HG02642 (cell line): ENCODE results near the gene FGD3.
"Not testable (repeated sequence)": the region's sequence is repeated elsewhere in the genome, so short reads cannot be mapped to it uniquely, and the experiment has no call there.

ENCODE experiments used
- ATAC-seq: cut with Tn5 transposase; IDR thresholded peaks from one replicate; pipeline ENCODE4 v1.9.1; 2021; ENCODE audit warnings: mild to moderate bottlenecking; ENCODE audit not compliant: unreplicated experiment, poor library complexity

The FGD3 gene

DNA sequence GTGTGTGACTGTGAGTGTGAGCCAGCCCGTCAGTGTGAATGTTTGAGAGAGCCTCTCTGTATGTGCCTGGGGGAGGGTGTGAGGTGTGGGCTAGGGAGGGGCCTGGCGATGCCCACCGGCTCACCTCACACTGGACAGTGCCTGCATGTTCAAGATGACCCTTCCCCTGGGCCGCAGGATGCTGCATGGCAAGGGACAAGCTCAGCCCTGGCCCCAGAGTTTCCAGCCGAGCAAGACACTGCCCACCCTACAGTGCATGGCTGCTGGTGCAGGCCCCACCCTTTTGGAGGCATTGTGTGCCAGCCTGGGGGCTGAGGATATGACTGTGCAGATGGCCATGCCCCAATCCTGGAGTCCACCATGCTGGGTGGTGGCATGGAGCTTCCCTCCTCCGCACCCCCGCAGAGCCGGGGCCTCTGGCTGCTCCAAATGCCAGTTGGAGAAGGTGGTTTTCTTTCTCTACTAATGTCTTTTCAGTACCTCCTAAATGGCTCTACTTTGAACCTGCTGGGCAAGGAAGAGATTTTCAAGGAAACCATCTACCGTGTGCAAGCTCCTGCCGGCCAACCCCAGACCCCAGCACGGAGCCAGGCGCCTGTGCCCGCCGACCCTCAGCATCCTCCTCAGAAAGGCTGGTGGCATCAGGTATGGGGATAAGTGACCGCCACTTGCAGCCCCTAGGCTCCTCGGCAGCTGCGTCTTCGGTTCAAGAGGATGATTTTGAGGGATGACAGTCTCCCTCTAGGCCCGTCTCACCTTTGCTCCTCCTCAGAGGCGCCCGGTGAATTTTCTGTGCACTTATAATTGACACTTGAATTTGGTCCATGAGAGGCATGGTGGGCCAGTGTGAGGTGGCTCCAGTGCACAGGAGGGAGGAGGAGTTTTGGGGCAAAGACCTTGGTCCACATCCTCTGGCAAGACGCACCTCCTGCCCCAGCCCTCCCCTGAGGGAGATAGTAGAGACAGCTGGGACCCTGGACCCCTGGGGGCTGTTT is 27.7 kb downstream of the FGD3 start:
- ATAC-seq = no peak

DNA sequence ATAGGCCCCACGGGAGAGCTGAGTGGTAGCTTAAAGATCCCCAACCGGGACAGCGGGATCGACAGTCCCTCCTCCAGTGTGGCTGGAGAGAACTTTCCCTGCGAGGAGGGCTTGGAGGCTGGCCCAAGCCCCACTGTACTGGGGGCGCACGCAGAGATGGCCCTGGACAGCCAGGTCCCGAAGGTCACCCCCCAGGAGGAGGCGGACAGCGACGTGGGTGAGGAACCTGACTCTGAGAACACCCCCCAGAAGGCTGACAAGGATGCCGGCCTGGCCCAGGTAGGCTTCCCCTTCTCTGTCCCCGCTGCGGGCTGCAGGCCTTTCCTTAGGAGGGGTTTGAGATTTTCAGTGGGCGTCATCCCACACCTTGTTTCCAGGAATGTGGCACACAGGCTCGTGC is 29.1 kb downstream of the FGD3 start:
- ATAC-seq = no peak

DNA sequence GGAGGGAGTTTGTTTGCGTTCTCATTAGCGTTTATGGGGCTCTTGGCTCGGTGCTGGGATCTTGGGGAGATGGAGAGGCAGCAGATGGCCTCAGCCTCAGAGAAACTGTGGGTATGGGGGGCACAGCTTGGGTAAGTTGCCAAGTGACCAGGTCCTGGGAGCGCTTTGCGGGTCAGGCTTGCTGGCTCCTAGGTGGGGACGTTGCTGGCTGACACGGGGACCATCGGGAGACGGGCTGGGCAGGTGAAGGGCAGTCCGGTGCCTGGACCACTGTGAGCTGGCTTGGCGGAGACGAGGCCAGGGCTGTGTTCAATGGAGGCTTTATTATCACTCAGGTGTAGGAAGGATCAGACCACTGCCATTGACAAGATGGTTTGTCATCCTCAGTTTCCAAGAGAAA is 30.0 kb downstream of the FGD3 start:
- no peak for ATAC-seq

DNA sequence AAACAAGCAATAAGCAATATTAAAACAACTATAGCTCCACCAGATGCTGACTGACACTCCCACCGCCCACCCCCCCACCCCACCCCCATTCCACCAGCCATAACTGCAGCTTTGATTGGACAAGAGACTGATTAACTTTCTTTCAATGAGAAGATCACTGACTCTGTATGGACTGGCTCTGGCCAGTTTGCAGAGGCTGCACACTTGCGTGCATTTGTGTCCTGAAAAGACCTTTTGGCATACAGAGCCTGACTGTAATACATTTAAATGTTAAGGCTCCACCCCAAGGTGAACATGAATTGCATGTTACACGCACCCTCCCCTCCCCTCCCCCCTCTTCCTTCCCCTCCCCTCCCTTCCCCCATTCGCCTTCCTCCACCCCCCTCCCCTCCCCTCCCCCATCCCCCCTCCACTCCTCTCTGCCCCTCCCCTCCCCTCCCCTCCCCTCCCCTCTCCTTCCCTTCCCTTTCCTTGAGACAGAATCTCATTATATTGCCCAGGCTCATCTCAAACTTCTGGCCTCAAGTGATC is 31.1 kb downstream of the FGD3 start:
- ATAC-seq = no peak

DNA sequence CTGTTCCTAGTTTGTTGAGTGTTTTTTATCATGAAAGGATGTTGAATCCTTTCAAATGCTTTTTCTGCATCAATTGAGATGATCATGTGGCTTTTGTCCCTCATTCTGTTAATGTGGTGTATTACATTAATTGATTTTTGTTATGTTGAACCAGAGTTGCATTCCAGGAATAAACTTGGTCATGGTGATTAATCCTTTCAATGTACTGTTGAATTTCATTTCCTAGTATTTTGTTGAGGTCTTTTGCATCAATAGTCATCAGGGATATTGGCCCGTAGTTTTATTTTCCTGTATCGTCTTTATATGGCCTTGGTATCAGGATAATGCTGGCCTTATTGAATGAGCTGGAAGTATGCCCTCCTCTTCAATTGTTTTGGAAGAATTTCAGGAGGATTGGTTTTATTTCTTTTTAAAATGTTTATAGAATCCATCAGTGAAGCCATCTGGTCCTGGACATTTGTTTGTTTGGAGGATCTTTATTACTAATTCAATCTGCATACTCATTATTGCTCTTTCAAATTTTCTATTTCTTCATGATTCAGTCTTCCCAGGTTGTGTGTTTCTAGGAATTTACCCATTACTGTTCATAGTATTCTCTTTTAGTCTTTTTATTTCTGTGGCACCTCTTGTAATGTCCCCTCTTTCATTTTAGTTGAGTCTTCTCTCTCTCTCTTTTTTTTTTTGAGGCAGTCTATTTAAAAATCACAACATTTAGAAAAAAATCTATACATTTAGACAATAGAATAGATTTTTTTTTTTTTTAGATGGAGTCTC is 32.1 kb downstream of the FGD3 start:
- no peak for ATAC-seq

DNA sequence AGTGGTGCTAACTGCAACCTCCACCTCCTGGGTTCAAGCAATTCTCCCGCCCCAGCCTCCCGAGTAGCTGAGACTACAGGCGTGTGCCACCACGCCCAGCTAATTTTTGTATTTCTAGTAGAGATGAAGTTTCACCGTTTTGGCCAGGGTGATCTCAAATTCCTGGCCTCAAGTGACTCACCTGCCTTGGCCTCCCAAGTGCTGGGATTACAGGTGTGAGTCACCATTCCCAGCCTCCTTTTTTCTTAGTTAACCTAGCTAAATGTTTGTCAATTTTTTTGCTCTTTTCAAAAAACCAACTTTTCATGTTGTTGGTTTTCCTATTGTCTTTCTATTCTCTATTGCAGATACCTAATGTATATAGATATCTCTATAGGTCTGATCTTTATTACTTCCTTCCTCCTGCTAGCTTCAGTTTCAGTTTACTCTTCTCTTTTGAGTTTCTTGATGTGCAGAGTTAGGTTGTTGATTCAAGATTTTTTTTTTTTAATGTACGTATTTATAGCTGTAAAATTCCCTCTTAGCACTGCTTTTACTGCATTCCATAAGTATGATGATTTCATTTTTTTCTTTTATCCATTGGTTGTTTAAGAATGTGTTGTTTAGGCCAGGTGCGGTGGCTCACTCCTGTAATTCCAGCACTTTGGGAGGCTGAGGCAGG is 32.9 kb downstream of the FGD3 start:
- no peak for ATAC-seq

DNA sequence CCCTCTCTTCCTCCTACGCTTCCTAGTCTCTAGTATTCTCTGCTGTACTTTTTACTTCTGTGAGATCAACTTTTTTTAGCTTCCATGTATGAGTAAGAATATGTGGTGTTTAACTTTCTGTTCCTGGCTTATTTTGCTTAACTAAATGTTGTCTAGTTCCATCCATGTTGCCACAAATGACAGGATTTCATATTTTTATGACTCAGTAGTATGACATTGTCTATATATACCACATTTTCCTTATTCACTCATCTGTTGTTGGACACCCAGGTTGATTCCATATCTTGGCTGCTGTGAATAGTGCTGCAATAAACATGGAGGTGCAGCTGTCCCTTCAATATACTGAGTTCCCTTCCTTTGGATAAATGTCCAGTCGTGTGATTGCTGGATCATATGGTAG is 34.8 kb downstream of the FGD3 start:
- ATAC-seq = no peak

DNA sequence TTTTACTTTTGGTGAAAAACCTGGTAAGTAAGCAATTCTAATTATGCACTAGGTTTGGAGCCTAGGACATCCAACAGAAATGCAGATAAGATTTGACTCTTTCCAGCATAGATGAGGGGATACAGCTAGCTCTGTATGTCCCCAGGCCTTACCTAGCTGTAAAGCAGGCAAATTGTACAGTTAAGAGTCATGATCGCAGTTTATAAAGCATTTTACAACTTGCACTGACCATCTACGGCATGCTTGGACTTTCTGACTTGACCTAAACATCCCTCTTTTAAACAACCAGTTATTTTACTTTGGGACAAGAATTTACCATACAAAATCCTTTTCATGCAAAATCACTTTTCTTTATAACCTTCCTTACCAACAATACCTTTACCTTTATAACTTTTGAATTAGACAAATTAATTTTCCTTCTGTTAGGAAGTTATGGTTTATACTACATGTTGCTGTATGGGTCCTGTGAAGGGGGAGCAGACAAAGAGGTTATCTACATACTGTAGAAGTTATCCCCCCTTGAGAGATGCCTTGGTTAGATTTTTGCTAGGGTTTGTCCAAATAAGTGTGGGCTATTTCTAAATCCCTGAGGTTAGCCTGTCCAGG is 36.8 kb downstream of the FGD3 start:
- no peak for ATAC-seq

DNA sequence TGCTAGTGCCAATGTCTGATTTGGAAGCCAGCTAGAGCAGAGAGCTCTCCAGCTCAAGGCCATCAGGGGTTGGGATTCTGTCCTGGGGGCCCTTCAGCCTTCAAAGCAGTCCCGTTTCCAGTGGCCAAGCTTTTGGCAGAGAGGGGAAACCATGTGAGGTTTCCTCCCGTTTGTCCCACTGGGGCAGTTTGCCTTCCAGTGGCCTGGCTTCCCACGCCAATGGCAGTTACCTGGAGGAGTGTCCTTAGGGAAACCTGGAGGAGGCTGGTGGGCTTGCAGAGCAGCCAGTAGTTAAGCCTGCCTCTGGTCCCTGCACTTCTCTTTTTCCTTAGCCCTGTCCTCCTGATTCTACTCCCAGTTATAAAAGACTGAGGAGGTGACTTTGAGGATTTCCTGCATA is 37.7 kb downstream of the FGD3 start:
- ATAC-seq = no peak

DNA sequence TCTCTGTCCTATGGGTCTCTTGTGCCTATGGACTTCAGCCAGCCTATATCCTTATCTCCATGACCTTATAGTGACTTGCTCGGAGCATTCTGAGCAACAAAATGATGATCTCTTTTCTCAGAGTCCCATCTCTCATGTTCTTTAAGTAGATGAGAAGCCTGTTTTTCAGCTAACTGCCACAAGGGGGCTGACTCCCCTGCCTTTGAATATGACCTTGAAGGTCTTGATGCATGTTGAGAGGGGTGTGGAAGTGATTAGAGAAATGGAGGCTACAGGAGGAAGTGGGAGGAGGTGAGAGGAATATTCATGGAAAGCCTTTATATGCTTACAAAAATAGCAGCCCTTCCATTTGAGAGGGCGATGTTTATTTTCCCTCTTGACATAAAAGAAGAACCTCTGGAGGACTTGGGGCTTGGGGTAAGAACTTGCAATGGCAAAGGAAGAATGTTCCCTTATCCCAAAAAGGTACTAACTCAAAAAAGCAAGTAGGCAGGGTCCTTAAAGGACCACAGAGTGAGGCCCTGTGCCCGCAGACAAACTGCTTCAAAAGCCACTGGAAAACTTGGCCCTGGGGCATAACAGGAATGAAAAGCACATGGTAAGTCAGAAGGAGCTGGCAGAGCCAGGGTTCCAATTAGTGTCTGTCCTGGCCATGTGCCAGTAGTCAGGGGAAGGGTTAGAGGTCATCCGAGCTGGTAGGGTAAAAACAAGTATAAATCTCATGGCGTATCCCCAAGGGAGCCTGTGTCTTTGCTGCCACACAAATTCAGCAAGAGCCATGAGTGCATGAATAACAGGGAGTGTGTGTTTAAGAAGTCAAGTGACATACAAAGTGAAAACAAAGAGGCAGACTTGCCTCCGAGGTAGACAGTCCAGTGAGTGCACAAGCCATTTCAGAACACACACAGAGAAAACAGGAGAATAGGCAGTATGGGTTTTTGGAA is 39.1 kb downstream of the FGD3 start:
- no peak for ATAC-seq

DNA sequence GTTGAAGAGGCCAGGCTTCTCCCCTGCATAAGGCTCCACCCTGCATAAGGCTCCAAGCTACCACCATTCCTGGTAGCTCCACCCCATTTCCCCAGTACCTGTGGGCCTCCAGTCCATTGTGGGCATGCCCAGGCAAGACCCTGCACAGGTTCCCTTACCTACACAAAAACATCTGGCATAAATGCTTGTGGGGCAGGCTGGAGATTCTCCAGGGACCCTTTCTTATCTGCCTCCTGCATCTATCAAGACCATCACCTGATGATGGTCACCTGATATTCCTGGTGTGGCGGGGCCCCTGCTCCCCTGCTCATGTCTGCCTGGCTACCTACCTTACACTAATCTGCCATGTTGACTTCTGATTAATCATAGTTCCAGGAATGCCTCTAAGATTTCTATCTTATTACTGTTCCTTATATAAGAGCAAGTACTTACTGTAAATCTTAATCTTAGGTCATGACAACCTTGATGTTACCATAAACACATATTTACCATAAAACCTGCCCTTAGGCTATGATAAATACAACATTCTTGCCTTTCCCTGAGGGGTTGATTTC is 41.0 kb downstream of the FGD3 start:
- no peak for ATAC-seq

DNA sequence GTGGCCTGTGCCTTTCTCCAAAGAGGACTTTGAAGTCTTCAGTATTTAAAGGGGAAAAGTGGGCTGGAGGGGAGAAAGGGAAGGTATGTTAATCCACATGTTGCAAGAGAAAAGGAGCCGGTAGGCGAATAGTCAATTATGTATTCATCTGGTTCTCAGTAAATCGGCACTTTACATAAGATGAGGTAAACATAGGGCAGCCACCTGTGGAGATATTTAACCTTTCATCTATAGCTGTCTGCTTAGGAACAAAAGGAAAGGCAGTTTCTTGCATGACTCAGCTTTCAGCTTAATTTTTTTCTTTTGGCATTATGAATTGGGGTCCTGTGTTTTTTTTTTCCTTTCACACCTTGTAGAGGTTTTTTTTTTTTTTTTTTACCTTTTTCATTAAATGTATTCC is 42.2 kb downstream of the FGD3 start:
- ATAC-seq = no peak

DNA sequence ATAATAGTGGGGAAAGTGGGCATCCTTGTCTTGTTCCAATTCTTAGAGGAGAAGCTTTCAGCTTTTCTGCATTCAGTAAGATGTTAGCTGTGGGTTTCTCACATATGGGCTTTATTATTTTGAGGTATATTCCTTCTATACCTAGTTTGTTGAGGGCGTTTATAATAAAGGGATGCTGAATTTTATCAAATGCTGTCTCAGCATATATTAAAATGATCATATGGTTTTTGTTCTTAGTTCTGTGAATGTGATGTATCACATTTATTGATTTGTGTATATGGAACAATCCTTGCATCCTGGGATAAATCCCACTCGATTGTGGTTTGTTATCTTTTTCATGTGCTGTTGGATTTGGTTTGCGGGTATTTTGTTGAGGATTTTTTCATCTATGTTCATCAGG is 43.1 kb downstream of the FGD3 start:
- no peak for ATAC-seq

DNA sequence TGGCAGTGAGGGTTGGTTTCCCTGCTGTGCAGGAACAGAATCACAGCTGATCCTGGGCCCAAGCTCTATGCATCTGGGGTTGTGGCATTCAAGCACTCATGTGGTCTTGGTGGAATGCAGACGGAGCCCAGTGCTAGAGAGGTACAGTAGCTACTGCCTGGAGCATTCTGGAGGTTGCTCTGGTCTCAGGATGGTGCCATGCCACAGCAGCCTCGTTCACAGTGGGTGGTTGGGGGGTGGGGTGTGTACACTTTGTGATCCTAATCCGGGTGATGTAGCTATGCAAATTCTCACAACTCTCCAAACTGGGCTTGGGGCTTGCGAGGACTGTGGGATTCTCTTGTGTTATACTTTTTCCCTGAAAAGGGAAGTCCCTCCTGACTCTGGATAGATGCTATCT is 45.2 kb downstream of the FGD3 start:
- no peak for ATAC-seq

DNA sequence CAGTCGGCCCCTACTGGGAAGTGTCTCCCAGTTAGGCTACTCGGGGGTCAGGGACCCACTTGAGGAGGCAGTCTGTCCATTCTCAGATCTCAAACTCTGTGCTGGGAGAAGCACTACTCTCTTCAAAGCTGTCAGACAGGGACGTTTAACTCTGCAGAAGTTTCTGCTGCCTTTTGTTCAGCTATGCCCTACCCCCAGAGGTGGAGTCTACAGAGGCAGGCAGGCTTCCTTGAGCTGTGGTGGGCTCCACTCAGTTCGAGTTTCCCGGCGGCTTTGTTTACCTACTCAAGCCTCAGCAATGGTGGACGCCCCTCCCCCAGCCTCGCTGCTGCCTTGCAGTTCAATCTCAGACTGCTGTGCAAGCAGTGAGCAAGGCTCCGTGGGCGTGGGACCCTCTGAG is 51.5 kb downstream of the FGD3 start:
- ATAC-seq = not testable (repeated sequence)

DNA sequence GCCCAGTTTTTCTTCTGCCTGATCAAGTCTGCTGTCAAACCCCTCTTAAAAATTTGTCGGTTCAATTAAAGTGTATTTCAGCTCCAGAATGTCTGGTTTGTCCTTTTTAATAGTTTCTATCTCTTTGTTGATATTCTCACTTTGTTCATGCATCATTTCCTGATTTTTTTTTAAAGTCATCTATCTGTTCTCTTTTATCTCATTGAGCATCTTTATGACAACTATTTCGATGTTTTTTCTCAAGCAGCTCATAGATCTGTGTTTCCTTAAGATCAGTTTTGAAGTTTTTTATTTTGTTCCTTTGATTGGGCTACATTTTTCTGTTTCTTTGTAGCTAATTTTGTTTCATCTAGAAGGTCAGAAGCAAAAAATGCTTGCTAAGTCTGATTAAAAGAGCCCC is 53.7 kb downstream of the FGD3 start:
- no peak for ATAC-seq

DNA sequence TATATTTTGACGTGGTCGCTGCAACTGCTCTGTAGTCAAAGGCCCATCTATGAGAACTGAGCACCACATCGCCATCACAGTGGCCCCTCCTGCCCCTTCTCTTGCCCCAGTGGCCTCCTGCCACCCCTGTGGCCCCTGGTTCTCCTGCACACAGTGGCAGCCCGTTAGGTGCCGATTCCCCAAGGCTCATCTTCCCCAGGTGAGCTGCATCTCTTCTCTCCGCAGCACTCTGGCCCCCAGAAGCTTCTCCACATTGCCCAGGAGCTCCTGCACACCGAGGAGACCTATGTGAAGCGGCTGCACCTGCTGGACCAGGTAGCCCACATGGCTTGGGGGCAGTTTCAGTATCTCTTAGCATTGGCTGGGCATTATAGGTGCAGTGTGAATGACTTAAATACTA is 55.4 kb downstream of the FGD3 start:
- ATAC-seq = no peak

DNA sequence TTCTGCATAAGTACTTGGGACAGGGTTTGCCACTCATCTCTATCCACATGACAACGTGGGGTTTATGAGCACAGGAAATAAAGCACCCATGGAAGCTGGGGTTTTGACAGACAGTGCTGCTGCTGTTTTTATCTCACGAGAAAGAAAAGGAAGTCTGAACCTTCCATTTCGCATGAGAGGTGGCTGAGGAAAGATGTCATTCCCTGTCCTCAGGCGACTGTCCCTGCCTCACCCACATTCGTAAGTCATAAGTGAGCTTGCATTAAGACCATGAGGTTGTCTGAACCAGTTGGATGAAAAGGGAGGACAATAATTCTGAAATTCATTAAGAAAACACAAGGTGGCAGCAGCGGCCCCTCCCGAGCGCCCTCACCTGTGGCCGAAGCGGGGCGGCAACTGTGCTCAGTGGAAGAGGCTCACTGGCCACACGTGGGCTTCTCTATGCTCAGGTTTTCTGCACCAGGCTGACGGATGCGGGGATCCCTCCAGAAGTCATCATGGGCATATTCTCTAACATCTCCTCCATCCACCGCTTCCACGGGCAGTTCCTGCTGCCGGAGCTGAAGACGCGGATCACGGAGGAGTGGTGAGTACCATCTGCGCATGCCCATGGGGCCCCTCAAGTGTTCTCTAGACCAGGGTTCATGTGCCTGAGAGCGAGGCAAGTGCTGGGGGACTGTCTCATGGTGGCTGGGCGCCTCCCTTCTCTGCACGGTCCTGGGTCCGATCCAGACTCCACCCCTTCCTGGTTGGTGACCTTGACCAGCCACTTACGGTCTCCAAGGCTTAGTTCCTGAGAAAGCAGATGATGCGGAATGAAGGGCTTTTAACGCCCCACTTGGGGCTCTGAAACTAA is 56.5 kb downstream of the FGD3 start:
- no peak for ATAC-seq
